GM12878 (cell line): ENCODE measurements around the gene RAPGEF1. TPM values are rescaled to one million over a fixed set of nuclear protein-coding genes. Genes with fewer than 3 reads are reported as not detected.

Experiments
- ATAC-seq: fragments of 200-7000 bp; cut with Tn5 transposase; 3 replicates; pipeline ENCODE4 v1.9.1; 2020; ENCODE audit warnings: mild to moderate bottlenecking, moderate library complexity
- BruUV-seq: library from RNA; stranded (reverse); fragments of 400-500 nt; replicated peaks from 2 replicates; lab custom pipeline; 2021; lab: Mats Ljungman, UMichigan
- CTCF ChIA-PET: fragments of 300-600 bp; sonication (Branson Sonifier 250); formaldehyde crosslinking; extraction: SDS; loops from one replicate; lab custom pipeline; 2021; ENCODE audit warnings: inconsistent platforms; lab: Yijun Ruan, JAX
- POLR2A ChIA-PET: fragments of 350-600 bp; formaldehyde crosslinking; extraction: SDS; loops from one replicate; lab custom pipeline; 2021; ENCODE audit warnings: inconsistent platforms; lab: Charles Lee
- RAD21 ChIA-PET: fragments of 300-600 bp; sonication (Branson Sonifier 250); formaldehyde crosslinking; loops from one replicate; lab custom pipeline; 2023; ENCODE audit warnings: antibody characterized with exemption; ENCODE audit not compliant: unreplicated experiment; lab: Charles Lee
- SMC1A ChIA-PET: fragments of 300-600 bp; sonication (Branson Sonifier 250); formaldehyde crosslinking; loops from one replicate; lab custom pipeline; 2023; ENCODE audit not compliant: unreplicated experiment, uncharacterized antibody; lab: Charles Lee
- DNase-seq: peaks from one replicate; pipeline ENCODE4 v3.0.0-alpha.2; 2011; ENCODE audit warnings: low read depth, low spot score
- FAIRE-seq: peaks from 3 replicates; lab custom pipeline; 2011; peaks lifted over from hg19 to GRCh38; lab: Jason Lieb, UNC
- H2AFZ ChIP-seq: 2 replicates; pipeline ENCODE4 v1.6.0; 2011; ENCODE audit warnings: low read depth, low read length, control low read depth; ENCODE audit not compliant: control insufficient read depth
- H3K27ac ChIP-seq: 2 replicates; pipeline ENCODE4 v1.5.1; 2011; ENCODE audit warnings: control low read depth; ENCODE audit not compliant: control insufficient read depth, insufficient read depth
- H3K27me3 ChIP-seq, 2 experiments: replicated peaks in 1 of 2; 2 replicates each; pipeline versions ENCODE4 v1.6.0 to v1.6.1; 2011; ENCODE audit warnings: low read length in 1 of 2; ENCODE audit not compliant: control insufficient read depth in 2 of 2, insufficient read depth in 2 of 2
- H3K36me3 ChIP-seq, 2 experiments: 2 replicates each; pipeline ENCODE4 v1.5.1; 2011; ENCODE audit warnings: low read length in 1 of 2; ENCODE audit not compliant: control insufficient read depth in 2 of 2, insufficient read depth in 2 of 2
- H3K4me1 ChIP-seq: 2 replicates; pipeline ENCODE4 v1.6.1; 2011; ENCODE audit warnings: mild to moderate bottlenecking, low read length, moderate library complexity, mixed read lengths; ENCODE audit not compliant: control insufficient read depth, insufficient read depth
- H3K4me2 ChIP-seq: 2 replicates; pipeline ENCODE4 v1.6.0; 2011; ENCODE audit warnings: control low read depth; ENCODE audit not compliant: control insufficient read depth, insufficient read depth
- H3K4me3 ChIP-seq: fragments of 200-600 bp; sonication (generic); 2 replicates; pipeline ENCODE4 v1.5.1; 2016
- H3K79me2 ChIP-seq: 2 replicates; pipeline ENCODE4 v1.6.0; 2011; ENCODE audit warnings: low read length; ENCODE audit not compliant: control insufficient read depth, insufficient read depth
- H3K9ac ChIP-seq: 2 replicates; pipeline ENCODE4 v1.8.0; 2011; ENCODE audit warnings: low read length, control low read depth, mixed read lengths; ENCODE audit not compliant: control insufficient read depth, insufficient read depth
- H3K9me3 ChIP-seq: replicated peaks from 3 replicates; pipeline ENCODE4 v1.5.1; 2011; ENCODE audit warnings: mild to moderate bottlenecking, low read length; ENCODE audit not compliant: control insufficient read depth, insufficient read depth
- H4K20me1 ChIP-seq: 2 replicates; pipeline ENCODE4 v1.6.0; 2011; ENCODE audit not compliant: control insufficient read depth, insufficient read depth
- ATF3 ChIP-seq: IDR thresholded peaks from 2 replicates; pipeline ENCODE4 v1.6.1; 2011; ENCODE audit warnings: low read depth, mild to moderate bottlenecking, low read length, moderate library complexity, borderline replicate concordance; ENCODE audit errors: extremely low read depth
- BHLHE40 ChIP-seq, 2 experiments: fragments of 450-650 bp in 1 of 2; IDR thresholded peaks; 2 replicates each; pipeline ENCODE4 v1.6.1; 2011 to 2017; ENCODE audit warnings: low read depth in 2 of 2, borderline replicate concordance in 1 of 2, improper control_type of control experiment in 1 of 2, low read length in 1 of 2, mild to moderate bottlenecking in 1 of 2
- CBFB ChIP-seq: IDR thresholded peaks from 2 replicates; pipeline ENCODE4 v1.6.1; 2016; ENCODE audit warnings: antibody characterized with exemption, low read depth
- DPF2 ChIP-seq: fragments of 450-650 bp; IDR thresholded peaks from 2 replicates; pipeline ENCODE4 v1.6.1; 2017; ENCODE audit warnings: mild to moderate bottlenecking
- IRF3 ChIP-seq: fragments of 450-650 bp; IDR thresholded peaks from 2 replicates; pipeline ENCODE4 v1.6.1; 2014; ENCODE audit warnings: mild to moderate bottlenecking
- NFIC ChIP-seq: IDR thresholded peaks from 2 replicates; pipeline ENCODE4 v1.6.1; 2012; ENCODE audit warnings: low read depth, mild to moderate bottlenecking, inconsistent platforms, low read length, moderate library complexity
- NFYA ChIP-seq: IDR thresholded peaks from 2 replicates; pipeline ENCODE4 v1.6.1; 2011; ENCODE audit warnings: low read depth, mild to moderate bottlenecking, low read length, improper control_type of control experiment, borderline replicate concordance
- RB1 ChIP-seq: fragments of 450-650 bp; formaldehyde crosslinking; IDR thresholded peaks from 2 replicates; pipeline ENCODE4 v1.6.1; 2017; ENCODE audit warnings: mild to moderate bottlenecking, borderline replicate concordance
- RELA ChIP-seq: fragments of 450-650 bp; IDR thresholded peaks from 2 replicates; pipeline ENCODE4 v1.8.0; 2014; ENCODE audit warnings: borderline replicate concordance; ENCODE audit not compliant: partially characterized antibody
- RUNX3 ChIP-seq: IDR thresholded peaks from 2 replicates; pipeline ENCODE4 v1.6.1; 2012; ENCODE audit warnings: low read length, inconsistent platforms
- SPI1 ChIP-seq: IDR thresholded peaks from 2 replicates; pipeline ENCODE4 v1.6.1; 2011; ENCODE audit warnings: low read depth, mild to moderate bottlenecking, low read length, moderate library complexity, borderline replicate concordance; ENCODE audit not compliant: insufficient read depth
- ZBED1 ChIP-seq: IDR thresholded peaks from 2 replicates; pipeline ENCODE4 v1.6.1; 2016; ENCODE audit warnings: borderline replicate concordance
- ZBTB4 ChIP-seq: fragments of 450-650 bp; formaldehyde crosslinking; IDR thresholded peaks from 2 replicates; pipeline ENCODE4 v1.4.0; 2022; ENCODE audit warnings: mild to moderate bottlenecking, moderate library complexity
- ZNF217 ChIP-seq: fragments of 450-650 bp; IDR thresholded peaks from 2 replicates; pipeline ENCODE4 v1.6.1; 2017; ENCODE audit warnings: antibody characterized with exemption, mild to moderate bottlenecking
- ZNF592 ChIP-seq: fragments of 450-650 bp; IDR thresholded peaks from 2 replicates; pipeline ENCODE4 v1.6.1; 2017; ENCODE audit warnings: mild to moderate bottlenecking, moderate library complexity
- WGBS: methylation state at CpG from one replicate; pipeline ENCODE4 v1.1.6; 2016; ENCODE audit warnings: low lambda C conversion rate; ENCODE audit not compliant: insufficient replicate concordance, insufficient coverage; ENCODE audit errors: missing lambda C conversion rate; 5-methylcytosine and 5-hydroxymethylcytosine counted together
- in situ Hi-C: fragments of 300-500 bp; cut with MboI; formaldehyde crosslinking; loops from 9 replicates; pipeline ENCODE4 v1.14.3; 2018; ENCODE audit warnings: mixed read lengths
- intact Hi-C: fragments of 100-400 bp; cut with micrococcal nuclease; formaldehyde crosslinking; loops from one replicate; pipeline ENCODE4 v1.14.2; 2022; ENCODE audit not compliant: unreplicated experiment
- polyA plus RNA-seq, 11 experiments: library from polyadenylated mRNA; depleted of rRNA in 4 of 11; unstranded in 6 of 11; stranded (reverse) in 5 of 11; fragments of >200 nt; fragmentation: Nextera tagmentation in 4 of 11; fragmentation: Illumina TruSeq in 1 of 11; extraction: Ambion mirVana in 4 of 11; extraction: Trizol in 1 of 11; gene quantifications; 1 replicate in 1 of 11; 2 replicates in 10 of 11; pipeline versions ENCODE4 v1.2.1 to v1.2.3, GENCODE V29; 2011 to 2016; ENCODE audit warnings: inconsistent platforms in 2 of 11, missing spikeins in 2 of 11, low read depth in 1 of 11
- total RNA-seq, 4 experiments: library from RNA; depleted of rRNA in 3 of 4; stranded (reverse); fragments of >200 nt in 3 of 4; fragmentation: Illumina TruSeq in 1 of 4; extraction: Trizol in 1 of 4; gene quantifications; 2 replicates each; pipeline versions ENCODE4 v1.2.1 to v1.2.3, GENCODE V29; 2013 to 2021

The RAPGEF1 gene
- total and polyA plus RNA-seq, 10 of the 15 experiments (the other 5 are each of a cell fraction or from before 2014, with no cell fraction given): 0.42 to 113 (median 45.9) TPM

GRCh38 chr9:131688377-131688776, 51.5 kb downstream of the RAPGEF1 start:
- in situ Hi-C loops (no loop called here), intact Hi-C loops (no loop called here)
- FAIRE-seq (no peak), ATAC-seq (no peak), DNase-seq (no peak)
- Histone ChIP-seq H3K36me3 (no peaks in the 10 kb centered on the region; a peak in 1 of 4 replicates), H3K27me3 (no peaks in the 10 kb centered on the region), H4K20me1 (no peaks in the 10 kb centered on the region), H3K9me3 (no peaks in the 10 kb centered on the region), H2AFZ (no peak overlapping the region), H3K27ac (no peak overlapping the region), H3K9ac (no peak overlapping the region), H3K4me1 (peaks cover 32% of the 10 kb centered on the region), H3K4me2 (no peak overlapping the region), H3K4me3 (no peak overlapping the region), H3K79me2 (peaks cover 88% of the 10 kb centered on the region)
- 93% methylated on average over 3 of the region's 3 CpGs for WGBS
- ChIA-PET POLR2A (no interaction called here), CTCF (interaction anchor here (1.5 kb wide), 1 partner anchor 58 kb away, joined by 3 read pairs; no protein-coding TSS in a partner anchor), RAD21 (interaction anchor here (0.8 kb wide), 1 partner anchor 66 kb away, joined by 3 read pairs; no protein-coding TSS in a partner anchor), SMC1A (interaction anchor here (1.0 to 10.7 kb wide), 2 partner anchors 9 to 10 kb away, joined by 4 to 122 read pairs; no protein-coding TSS in a partner anchor)
- BruUV-seq: no TSS peak
- no peak for TF ChIP-seq RB1
- no peak for TF ChIP-seq NFIC
- TF ChIP-seq DPF2: no peak
- TF ChIP-seq ZBED1: no peak
- no peak for TF ChIP-seq BHLHE40 (IDR thresholded peaks at IDR 0.05; ENCODE audit: borderline replicate concordance in 1 of 2, low read depth in 2 of 2, low read length in 1 of 2)
- no peak for TF ChIP-seq CBFB
- no peak for TF ChIP-seq SPI1
- TF ChIP-seq ZBTB4 (CRISPR knock-in tag): no peak
- no peak for TF ChIP-seq RELA
- TF ChIP-seq ATF3: no peak
- TF ChIP-seq NFYA: no peak
- TF ChIP-seq RUNX3: no peak
- TF ChIP-seq IRF3: no peak
- TF ChIP-seq ZNF217: no peak
- no peak for TF ChIP-seq ZNF592
